GM12801 (cell line): Measurements from ENCODE around the gene ZNF33B.

Source experiments
- TF ChIP-seq, protein P1 (sequence below): IDR thresholded peaks from one replicate; pipeline ENCODE4 v1.5.1; 2011; ENCODE audit warnings: control low read depth; ENCODE audit not compliant: insufficient read length; ENCODE audit errors: extremely low read depth

The ZNF33B gene

DNA sequence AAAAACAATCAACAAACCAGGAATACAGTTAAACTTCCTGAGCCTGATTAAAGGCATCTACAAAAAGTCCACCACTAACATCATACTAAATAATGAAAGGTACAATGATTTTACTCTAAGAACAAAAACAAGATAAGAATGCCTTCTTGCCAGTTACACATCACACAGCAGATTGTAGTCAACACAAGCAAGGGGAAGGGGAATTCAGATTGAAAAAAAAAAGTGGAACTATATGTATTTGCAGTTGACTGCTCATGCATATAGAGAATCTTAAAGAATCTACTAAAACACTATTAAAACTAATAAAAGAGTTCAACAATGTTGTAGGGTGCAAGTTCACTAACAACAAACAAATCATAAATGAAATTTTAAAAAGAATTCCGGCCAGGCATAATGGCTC, 28.5 kb downstream of the ZNF33B start:
- TF ChIP-seq, protein P1, sequence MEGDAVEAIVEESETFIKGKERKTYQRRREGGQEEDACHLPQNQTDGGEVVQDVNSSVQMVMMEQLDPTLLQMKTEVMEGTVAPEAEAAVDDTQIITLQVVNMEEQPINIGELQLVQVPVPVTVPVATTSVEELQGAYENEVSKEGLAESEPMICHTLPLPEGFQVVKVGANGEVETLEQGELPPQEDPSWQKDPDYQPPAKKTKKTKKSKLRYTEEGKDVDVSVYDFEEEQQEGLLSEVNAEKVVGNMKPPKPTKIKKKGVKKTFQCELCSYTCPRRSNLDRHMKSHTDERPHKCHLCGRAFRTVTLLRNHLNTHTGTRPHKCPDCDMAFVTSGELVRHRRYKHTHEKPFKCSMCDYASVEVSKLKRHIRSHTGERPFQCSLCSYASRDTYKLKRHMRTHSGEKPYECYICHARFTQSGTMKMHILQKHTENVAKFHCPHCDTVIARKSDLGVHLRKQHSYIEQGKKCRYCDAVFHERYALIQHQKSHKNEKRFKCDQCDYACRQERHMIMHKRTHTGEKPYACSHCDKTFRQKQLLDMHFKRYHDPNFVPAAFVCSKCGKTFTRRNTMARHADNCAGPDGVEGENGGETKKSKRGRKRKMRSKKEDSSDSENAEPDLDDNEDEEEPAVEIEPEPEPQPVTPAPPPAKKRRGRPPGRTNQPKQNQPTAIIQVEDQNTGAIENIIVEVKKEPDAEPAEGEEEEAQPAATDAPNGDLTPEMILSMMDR: no peak

DNA sequence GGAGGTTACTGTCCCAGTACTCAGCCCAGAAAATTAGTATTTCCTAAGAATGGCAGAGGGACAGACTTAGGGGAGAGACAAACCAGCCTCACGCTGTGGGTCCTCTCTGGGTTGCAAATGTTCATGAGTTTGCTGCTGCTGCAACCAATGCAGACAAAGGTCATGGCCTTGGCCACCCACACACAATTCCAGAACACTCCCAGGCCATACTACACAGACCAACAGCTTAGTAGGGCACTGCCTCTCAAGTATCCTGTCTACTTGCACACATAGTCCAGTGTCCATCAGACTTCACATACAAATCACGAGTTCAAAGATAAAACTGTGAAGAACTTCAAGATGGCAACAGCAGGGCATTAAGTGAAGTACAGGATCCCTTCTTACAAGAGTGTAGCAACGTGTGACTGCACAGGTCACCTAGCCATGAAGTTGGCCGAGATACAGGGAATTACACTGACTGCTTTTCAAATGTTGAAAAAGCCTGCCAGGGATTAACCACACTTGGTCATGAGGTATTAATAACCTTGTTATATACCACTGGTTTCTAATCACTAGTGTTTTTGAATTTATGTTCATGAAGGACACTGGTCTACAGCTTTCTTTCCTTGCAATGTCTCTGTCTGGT, 40.0 kb downstream of the ZNF33B start:
- TF ChIP-seq, protein P1: no peak

DNA sequence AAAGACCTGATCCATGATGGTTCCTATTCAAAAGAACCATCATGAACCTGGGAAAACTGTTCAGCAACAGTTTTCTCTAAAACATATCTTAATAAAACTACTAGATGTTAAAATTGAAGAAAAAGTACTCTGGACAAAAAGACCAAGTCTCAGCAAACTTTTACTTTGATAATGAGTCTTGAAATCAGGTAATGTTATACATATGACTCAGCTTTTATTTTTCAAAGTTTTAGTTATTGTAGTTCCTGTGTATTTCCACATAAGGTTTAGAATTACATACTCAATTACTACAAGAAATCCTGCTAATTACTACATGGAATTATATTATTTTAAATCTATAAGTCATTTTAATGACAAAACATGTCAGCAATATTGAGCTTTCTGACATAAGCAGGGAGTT, 42.2 kb downstream of the ZNF33B start:
- TF ChIP-seq, protein P1: no peak

DNA sequence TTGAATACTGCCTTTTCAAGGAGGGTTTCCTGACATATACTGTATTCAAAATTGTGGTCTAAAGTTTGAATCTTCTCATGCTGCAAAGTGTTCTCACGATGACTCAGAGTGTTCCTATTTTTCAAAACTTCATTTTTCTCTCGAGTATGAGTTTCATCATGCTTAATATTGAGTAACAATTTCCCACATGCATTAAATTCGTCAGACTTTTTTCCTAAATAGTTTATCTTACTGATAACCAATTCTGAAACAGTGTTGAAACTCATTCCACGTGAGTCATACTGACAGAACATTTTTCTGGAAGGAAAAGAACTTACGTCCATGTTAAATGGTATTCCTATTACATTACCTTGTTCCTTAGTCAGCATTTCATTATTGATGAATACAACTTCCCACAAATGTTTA, 44.1 kb downstream of the ZNF33B start:
- TF ChIP-seq, protein P1: no peak

DNA sequence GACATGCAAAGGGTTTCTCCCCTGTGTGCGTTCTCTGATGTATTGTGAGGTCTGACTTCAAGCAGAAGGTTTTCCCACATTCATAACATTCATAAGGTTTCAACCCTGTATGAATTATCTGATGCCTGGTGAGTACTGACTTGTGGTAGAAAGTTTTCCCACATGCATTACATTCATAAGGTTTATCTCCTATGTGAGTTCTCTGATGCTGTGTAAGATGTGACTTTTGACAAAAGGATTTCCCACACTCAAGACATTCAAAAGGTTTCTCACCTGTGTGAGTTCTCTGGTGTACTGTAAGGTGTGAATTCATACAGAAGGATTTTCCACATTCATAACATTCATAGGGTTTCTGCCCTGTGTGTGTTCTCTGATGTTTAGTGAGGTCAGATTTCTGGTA, 45.1 kb downstream of the ZNF33B start:
- TF ChIP-seq, protein P1: no peak

DNA sequence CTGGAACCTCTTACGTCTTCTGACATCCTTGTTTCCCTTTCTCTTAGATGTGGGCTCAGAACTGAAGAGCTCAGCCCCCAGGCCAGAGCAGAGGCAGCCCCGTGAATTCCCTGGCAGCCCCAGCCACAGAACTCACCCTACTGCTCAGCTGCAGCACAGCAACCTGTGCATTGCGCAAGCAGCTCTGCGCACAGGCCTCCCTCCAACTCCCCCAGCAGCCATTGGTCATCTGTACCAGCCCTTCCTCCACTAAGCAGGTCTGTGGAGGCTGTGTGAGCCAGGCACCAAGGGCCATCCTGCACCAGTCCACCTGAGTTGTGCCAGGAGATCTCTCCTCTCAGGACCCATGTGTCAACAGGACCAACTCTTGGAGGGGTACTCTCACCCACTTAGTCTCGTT, 54.5 kb downstream of the ZNF33B start:
- TF ChIP-seq, protein P1: no peak

DNA sequence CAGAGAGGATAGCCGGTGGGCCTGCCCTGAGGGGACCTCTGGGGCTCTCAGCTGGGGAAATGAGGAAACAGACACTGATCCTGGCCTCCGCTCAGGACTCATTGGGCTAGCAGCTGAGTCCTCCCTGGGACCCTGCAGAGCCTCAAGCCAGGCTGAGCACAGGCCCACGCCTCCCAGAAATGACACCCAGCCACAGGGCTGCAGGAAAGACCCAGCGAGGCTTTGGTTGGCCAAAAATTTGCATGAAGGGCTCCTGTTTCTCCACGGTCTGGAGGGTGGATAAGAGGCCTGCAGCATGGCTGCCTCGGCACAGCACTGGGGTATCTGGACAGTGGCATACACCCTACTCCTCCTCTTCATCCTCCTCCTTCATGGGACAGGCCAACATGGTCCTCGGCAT, 60.4 kb downstream of the ZNF33B start:
- TF ChIP-seq, protein P1: no peak
